NCI-H524 treated with DMSO at 0.1 percent for 48 hours (cell line): ENCODE data around the gene ARHGAP11A.
"Not testable (repeated sequence)": the region's sequence is repeated elsewhere in the genome, so short reads cannot be mapped to it uniquely, and the experiment has no call there.

Experiments used
- DNase-seq: peaks from one replicate; lab custom pipeline; 2025; lab: John Stamatoyannopoulos, UW

Gene ARHGAP11A

GRCh38 chr15:32615051-32615870 is at the start of gene ARHGAP11A:
ARHGAP11A (plus strand) TSS chr15:32615504; CDS start chr15:32616212, 708 bp downstream.
- not testable (repeated sequence) for DNase-seq

- DNase-seq: not testable (repeated sequence)
Observed at GRCh38 chr15:32568988-32569387, 46.3 kb upstream of the ARHGAP11A start.

GRCh38 chr15:32578482-32578881 is 36.8 kb upstream of the ARHGAP11A start:
- not testable (repeated sequence) for DNase-seq

- DNase-seq: not testable (repeated sequence)
Observed at GRCh38 chr15:32585844-32586243, 29.5 kb upstream of the ARHGAP11A start.

- not testable (repeated sequence) for DNase-seq
Observed at GRCh38 chr15:32593151-32593550, 22.2 kb upstream of the ARHGAP11A start, which contains the start of gene GOLGA8N. GOLGA8N (plus strand) TSS chr15:32593456.

GRCh38 chr15:32609518-32609917 is 5.8 kb upstream of the ARHGAP11A start:
- DNase-seq: not testable (repeated sequence)

- not testable (repeated sequence) for DNase-seq
Observed at GRCh38 chr15:32610719-32611118, 4.6 kb upstream of the ARHGAP11A start.

GRCh38 chr15:32614712-32615050 is 623 bp upstream of the ARHGAP11A start:
- not testable (repeated sequence) for DNase-seq

GRCh38 chr15:32615871-32616426 is 645 bp downstream of the ARHGAP11A start:
- DNase-seq: not testable (repeated sequence)

GRCh38 chr15:32636410-32636809 is 21.1 kb downstream of the ARHGAP11A start:
- DNase-seq: no peak

- no peak for DNase-seq
Observed at GRCh38 chr15:32636908-32637567, 21.7 kb downstream of the ARHGAP11A start.

GRCh38 chr15:32637704-32638103 is 22.4 kb downstream of the ARHGAP11A start:
- no peak for DNase-seq

- no peak for DNase-seq
Observed at GRCh38 chr15:32641517-32642059, 26.3 kb downstream of the ARHGAP11A start, which contains the start of gene SCG5. SCG5 (plus strand) TSS chr15:32641710; CDS start chr15:32643593, 1,883 bp downstream.

- DNase-seq: no peak
Observed at GRCh38 chr15:32642667-32643435, 27.5 kb downstream of the ARHGAP11A start.

- no peak for DNase-seq
Observed at GRCh38 chr15:32643907-32644445, 28.7 kb downstream of the ARHGAP11A start.

GRCh38 chr15:32646291-32646690 is 31.0 kb downstream of the ARHGAP11A start:
- peak; percentile 78 for DNase-seq

GRCh38 chr15:32649342-32649741 is 34.0 kb downstream of the ARHGAP11A start:
- DNase-seq: no peak

GRCh38 chr15:32651229-32651837 is 36.0 kb downstream of the ARHGAP11A start:
- no peak for DNase-seq

GRCh38 chr15:32652178-32652577 is 36.9 kb downstream of the ARHGAP11A start:
- no peak for DNase-seq

- no peak for DNase-seq
Observed at GRCh38 chr15:32656091-32656490, 40.8 kb downstream of the ARHGAP11A start.

- DNase-seq: no peak
Observed at GRCh38 chr15:32656496-32656895, 41.2 kb downstream of the ARHGAP11A start.
